Measurements from ENCODE around the gene AKNA. TPM values are rescaled to one million over a fixed set of nuclear protein-coding genes. Genes with fewer than 3 reads are reported as not detected.

AKNA gene
- total RNA-seq, 1 donor from 2014 or later, result 11.4 TPM

- H4K20me1 ChIP-seq (ENCODE audit: low read depth), result no peaks in the 10 kb centered on the region
- H3F3A ChIP-seq (ENCODE audit: low read depth), result no peaks in the 10 kb centered on the region
- H3K9me3 ChIP-seq (ENCODE audit: low read depth), result no peaks in the 10 kb centered on the region
These were observed 23.7 kb upstream of the AKNA start for GRCh38 chr9:114411452-114411851.

GRCh38 chr9:114410910-114411309, 23.1 kb upstream of the AKNA start:
- Mint-ChIP-seq H3K4me3 (no peak overlapping the region), H3K27me3 (ENCODE audit: insufficient read depth, low read depth) (peaks cover 3% of the 10 kb centered on the region), H3K4me1 (peaks cover 50% of the 10 kb centered on the region), H3K36me3 (no peaks in the 10 kb centered on the region), H3K27ac (no peak overlapping the region), H3K9me3 (no peaks in the 10 kb centered on the region)
- Histone ChIP-seq H3K4me2 (no peak overlapping the region), H3K27me3 (no peaks in the 10 kb centered on the region), H3K27ac (no peak overlapping the region), H3F3A (ENCODE audit: low read depth) (no peaks in the 10 kb centered on the region), H2AFZ (replicated peaks) (no peak overlapping the region), H3K4me3 (no peak overlapping the region), H3K36me3 (no peaks in the 10 kb centered on the region), H3K9ac (no peak overlapping the region), H3K4me1 (peaks cover 21% of the 10 kb centered on the region), H4K20me1 (ENCODE audit: low read depth) (no peaks in the 10 kb centered on the region), H3K9me3 (ENCODE audit: low read depth) (no peaks in the 10 kb centered on the region), H3K79me2 (ENCODE audit: low read depth) (no peaks in the 10 kb centered on the region)
- no peak for DNase-seq (ENCODE audit: low spot score)
- TF ChIP-seq EZH2 (IDR thresholded peaks at IDR 0.05), result no peak
- no peak for TF ChIP-seq CTCF (IDR thresholded peaks at IDR 0.05)
- TF ChIP-seq EZH2phosphoT487 (IDR thresholded peaks at IDR 0.05), result no peak

More at GRCh38 chr9:114411452-114411851, 23.7 kb upstream of the AKNA start:
- no peak overlapping the region for H3K27ac ChIP-seq
- H3K36me3 ChIP-seq, result no peaks in the 10 kb centered on the region
- H3K27ac Mint-ChIP-seq, result no peak overlapping the region
- no peak overlapping the region for H3K4me2 ChIP-seq
- no peaks in the 10 kb centered on the region for H3K79me2 ChIP-seq (ENCODE audit: low read depth)
- TF ChIP-seq CTCF (IDR thresholded peaks at IDR 0.05), result no peak
- no peak for TF ChIP-seq EZH2 (IDR thresholded peaks at IDR 0.05)
- no peak for TF ChIP-seq EZH2phosphoT487 (IDR thresholded peaks at IDR 0.05)
- no peak for DNase-seq (ENCODE audit: low spot score)
- no peak overlapping the region for H3K9ac ChIP-seq
- H3K36me3 Mint-ChIP-seq, result no peaks in the 10 kb centered on the region
- no peak overlapping the region for H3K4me3 ChIP-seq
- H3K27me3 Mint-ChIP-seq (ENCODE audit: insufficient read depth, low read depth), result peaks cover 3% of the 10 kb centered on the region
- no peaks in the 10 kb centered on the region for H3K27me3 ChIP-seq
- peak overlapping the region; percentile 46 for H3K4me3 Mint-ChIP-seq
- H3K9me3 Mint-ChIP-seq, result no peaks in the 10 kb centered on the region
- H2AFZ ChIP-seq (replicated peaks), result no peak overlapping the region
- H3K4me1 Mint-ChIP-seq, result peaks cover 54% of the 10 kb centered on the region
- peaks cover 21% of the 10 kb centered on the region for H3K4me1 ChIP-seq

GRCh38 chr9:114409842-114410241, 22.1 kb upstream of the AKNA start:
- no peak overlapping the region for H3K9ac ChIP-seq
- Mint-ChIP-seq H3K4me3 (no peak overlapping the region), H3K9me3 (no peaks in the 10 kb centered on the region), H3K36me3 (no peaks in the 10 kb centered on the region), H3K27me3 (ENCODE audit: insufficient read depth, low read depth) (peaks cover 8% of the 10 kb centered on the region), H3K27ac (peak overlapping the region; percentile 59), H3K4me1 (peaks cover 44% of the 10 kb centered on the region)
- H3K4me3 ChIP-seq, result no peak overlapping the region
- no peaks in the 10 kb centered on the region for H3K79me2 ChIP-seq (ENCODE audit: low read depth)
- H3F3A ChIP-seq (ENCODE audit: low read depth), result no peaks in the 10 kb centered on the region
- H3K36me3 ChIP-seq, result no peaks in the 10 kb centered on the region
- peaks cover 21% of the 10 kb centered on the region for H3K4me1 ChIP-seq
- no peak for DNase-seq (ENCODE audit: low spot score)
- H3K27ac ChIP-seq, result no peak overlapping the region
- no peak overlapping the region for H2AFZ ChIP-seq (replicated peaks)
- no peaks in the 10 kb centered on the region for H3K27me3 ChIP-seq
- H3K9me3 ChIP-seq (ENCODE audit: low read depth), result no peaks in the 10 kb centered on the region
- H4K20me1 ChIP-seq (ENCODE audit: low read depth), result no peaks in the 10 kb centered on the region
- TF ChIP-seq CTCF (IDR thresholded peaks at IDR 0.05), result no peak
- TF ChIP-seq EZH2 (IDR thresholded peaks at IDR 0.05), result no peak
- TF ChIP-seq EZH2phosphoT487 (IDR thresholded peaks at IDR 0.05), result no peak
- H3K4me2 ChIP-seq, result no peak overlapping the region
